ENCODE results near the gene TMEM132A.

- no peak for TF ChIP-seq CTCF (conservative IDR thresholded peaks at IDR 0.05)
- no peak for TF ChIP-seq EZH2 (IDR thresholded peaks at IDR 0.05; ENCODE audit: low read depth)
Observed at GRCh38 chr11:60950024-60950423, 25.8 kb downstream of the TMEM132A start.

All from PC-9 (cell line).